Measurements from ENCODE around the gene VDAC2.
"Not testable (repeated sequence)": the region's sequence is repeated elsewhere in the genome, so short reads cannot be mapped to it uniquely, and the experiment has no call there.

Gene VDAC2

GRCh38 chr10:75210282-75211006, at the start of gene VDAC2:
TSS of gene VDAC2 (plus strand) at chr10:75210796. CDS start at chr10:75211159, 363 bp downstream.
- no peak for FAIRE-seq

GRCh38 chr10:75165684-75166622, 44.6 kb upstream of the VDAC2 start:
- FAIRE-seq = no peak

- no peak for FAIRE-seq
Measured at GRCh38 chr10:75166623-75166972, 44.0 kb upstream of the VDAC2 start.

GRCh38 chr10:75168275-75168674, 42.3 kb upstream of the VDAC2 start:
- FAIRE-seq = no peak

- no peak for FAIRE-seq
Measured at GRCh38 chr10:75170215-75170614, 40.4 kb upstream of the VDAC2 start.

GRCh38 chr10:75175046-75175445, 35.5 kb upstream of the VDAC2 start:
- FAIRE-seq = no peak

GRCh38 chr10:75176046-75176445, 34.5 kb upstream of the VDAC2 start:
- no peak for FAIRE-seq

- no peak for FAIRE-seq
Measured at GRCh38 chr10:75176736-75177135, 33.9 kb upstream of the VDAC2 start.

- FAIRE-seq = no peak
Measured at GRCh38 chr10:75179657-75180177, 30.9 kb upstream of the VDAC2 start.

GRCh38 chr10:75180592-75180991, 30.0 kb upstream of the VDAC2 start:
- no peak for FAIRE-seq

GRCh38 chr10:75181073-75181472, 29.5 kb upstream of the VDAC2 start:
- FAIRE-seq = no peak

GRCh38 chr10:75186310-75186709, 24.3 kb upstream of the VDAC2 start:
- no peak for FAIRE-seq

GRCh38 chr10:75187961-75188426, 22.6 kb upstream of the VDAC2 start:
- no peak for FAIRE-seq

GRCh38 chr10:75188522-75188921, 22.1 kb upstream of the VDAC2 start:
- FAIRE-seq = not testable (repeated sequence)

- no peak for FAIRE-seq
Measured at GRCh38 chr10:75189266-75190096, 21.1 kb upstream of the VDAC2 start.

- FAIRE-seq = no peak
Measured at GRCh38 chr10:75191821-75192568, 18.6 kb upstream of the VDAC2 start.

- FAIRE-seq = not testable (repeated sequence)
Measured at GRCh38 chr10:75194625-75195024, 16.0 kb upstream of the VDAC2 start.

GRCh38 chr10:75195035-75195763, 15.4 kb upstream of the VDAC2 start:
- no peak for FAIRE-seq

- no peak for FAIRE-seq
Measured at GRCh38 chr10:75197066-75197465, 13.5 kb upstream of the VDAC2 start.

GRCh38 chr10:75197906-75198305, 12.7 kb upstream of the VDAC2 start:
- FAIRE-seq = no peak

GRCh38 chr10:75199949-75200348, 10.6 kb upstream of the VDAC2 start:
- not testable (repeated sequence) for FAIRE-seq
